LNCAP (cell line): Measurements from ENCODE around the gene RGP1.

Experiments used
- TF ChIP-seq, protein P1 (sequence below): fragments of 450-650 bp; IDR thresholded peaks from 2 replicates; pipeline ENCODE4 v1.5.1; 2017; ENCODE audit warnings: mild to moderate bottlenecking

The RGP1 gene

DNA sequence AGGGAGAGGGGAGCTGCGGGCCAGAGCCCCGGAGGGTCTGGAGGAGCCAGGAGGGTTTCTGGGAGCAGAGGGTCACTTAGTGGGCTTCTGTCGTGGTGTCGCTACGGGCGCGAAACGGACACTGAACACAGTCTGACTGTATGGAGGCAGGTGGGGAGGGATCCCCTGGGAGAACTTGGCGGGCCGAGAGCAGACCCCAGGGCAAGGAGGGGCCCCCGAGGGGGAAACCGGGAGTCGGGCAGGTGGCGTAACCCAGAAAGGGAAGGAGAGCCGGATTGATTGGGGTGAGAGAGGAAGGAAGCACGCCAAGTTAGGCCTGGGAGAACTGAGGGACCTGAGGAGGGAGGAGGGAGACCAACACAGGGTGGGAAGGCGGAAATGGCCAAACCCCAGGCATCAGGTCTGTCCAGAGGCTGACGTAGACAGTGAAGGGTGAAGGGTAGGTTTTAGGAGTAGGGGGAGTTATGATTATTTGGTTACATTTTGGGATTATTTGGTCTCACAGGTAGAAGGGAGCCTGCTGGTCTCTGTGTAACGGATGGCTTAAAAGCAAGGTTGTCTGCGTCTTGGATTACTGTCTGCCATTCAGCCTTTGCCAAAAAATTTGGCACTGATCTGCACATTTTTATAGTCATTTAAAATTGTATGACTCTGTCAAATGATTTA lies 8.3 kb downstream of the RGP1 start:
- TF ChIP-seq, protein P1, sequence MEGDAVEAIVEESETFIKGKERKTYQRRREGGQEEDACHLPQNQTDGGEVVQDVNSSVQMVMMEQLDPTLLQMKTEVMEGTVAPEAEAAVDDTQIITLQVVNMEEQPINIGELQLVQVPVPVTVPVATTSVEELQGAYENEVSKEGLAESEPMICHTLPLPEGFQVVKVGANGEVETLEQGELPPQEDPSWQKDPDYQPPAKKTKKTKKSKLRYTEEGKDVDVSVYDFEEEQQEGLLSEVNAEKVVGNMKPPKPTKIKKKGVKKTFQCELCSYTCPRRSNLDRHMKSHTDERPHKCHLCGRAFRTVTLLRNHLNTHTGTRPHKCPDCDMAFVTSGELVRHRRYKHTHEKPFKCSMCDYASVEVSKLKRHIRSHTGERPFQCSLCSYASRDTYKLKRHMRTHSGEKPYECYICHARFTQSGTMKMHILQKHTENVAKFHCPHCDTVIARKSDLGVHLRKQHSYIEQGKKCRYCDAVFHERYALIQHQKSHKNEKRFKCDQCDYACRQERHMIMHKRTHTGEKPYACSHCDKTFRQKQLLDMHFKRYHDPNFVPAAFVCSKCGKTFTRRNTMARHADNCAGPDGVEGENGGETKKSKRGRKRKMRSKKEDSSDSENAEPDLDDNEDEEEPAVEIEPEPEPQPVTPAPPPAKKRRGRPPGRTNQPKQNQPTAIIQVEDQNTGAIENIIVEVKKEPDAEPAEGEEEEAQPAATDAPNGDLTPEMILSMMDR: no peak

DNA sequence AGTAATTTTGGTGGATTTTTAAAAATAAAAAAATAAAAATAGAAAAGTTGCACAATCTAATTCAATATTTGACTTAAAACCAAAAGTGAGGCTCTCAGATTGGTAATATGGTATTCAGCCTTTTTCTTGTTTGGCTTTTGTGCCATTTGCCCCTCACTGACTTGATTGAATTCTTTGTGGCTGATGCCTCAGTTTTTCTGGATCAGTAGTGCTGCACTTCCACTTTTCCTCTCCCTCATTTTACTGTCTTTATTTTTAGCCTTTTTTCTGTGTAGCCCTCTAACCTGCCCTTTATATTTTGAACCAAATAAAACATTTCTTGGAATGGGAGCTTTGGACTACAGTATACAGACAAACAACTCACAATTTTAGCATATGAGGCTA lies 8.8 kb downstream of the RGP1 start:
- TF ChIP-seq, protein P1: no peak

DNA sequence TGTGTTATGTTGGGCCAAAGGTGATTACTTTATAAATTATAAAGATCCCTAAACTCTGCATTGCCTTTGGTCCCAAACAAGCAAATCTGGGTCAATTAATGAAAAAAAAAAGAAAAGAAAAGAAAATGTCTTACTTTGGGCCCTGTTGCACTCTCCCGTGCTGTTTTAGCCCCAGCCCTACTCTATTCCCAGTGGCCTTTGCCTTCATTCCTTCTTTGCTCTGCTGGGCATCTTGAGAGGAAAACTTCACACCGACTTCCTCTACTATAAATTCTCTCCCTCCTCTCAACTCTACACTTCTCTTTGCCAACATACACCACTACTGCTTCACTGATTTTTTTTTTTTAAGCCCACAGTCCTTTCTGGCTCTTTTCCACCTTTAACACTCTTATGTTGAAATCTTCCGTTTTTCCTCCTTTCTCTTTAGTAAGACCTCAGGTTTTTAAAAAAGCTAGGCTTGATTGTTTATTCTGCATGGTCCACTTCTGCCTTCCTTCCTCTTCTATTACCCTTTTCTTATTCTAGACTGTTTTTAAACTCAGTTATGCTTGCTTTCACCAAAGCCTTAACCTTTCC lies 9.5 kb downstream of the RGP1 start:
- TF ChIP-seq, protein P1: no peak

DNA sequence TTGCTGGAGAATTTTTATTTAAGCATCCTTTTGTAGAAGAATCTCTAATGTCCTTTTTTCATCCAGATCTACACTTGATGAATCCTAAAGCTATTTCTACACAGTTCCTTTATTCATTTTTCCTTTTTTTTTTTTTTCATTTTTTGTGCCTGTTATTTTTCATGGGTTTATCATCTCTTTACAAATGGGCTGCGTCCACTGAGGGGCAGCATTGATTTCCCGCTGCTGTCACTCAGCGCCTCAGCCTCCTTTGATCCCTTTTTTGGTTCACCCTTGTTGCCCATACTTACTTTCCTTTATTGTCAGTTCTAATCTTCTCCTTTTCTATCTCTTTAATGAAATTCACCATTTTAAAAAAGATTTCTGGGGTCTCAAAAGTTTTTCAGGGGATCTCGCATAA lies 10.7 kb downstream of the RGP1 start:
- TF ChIP-seq, protein P1: no peak

DNA sequence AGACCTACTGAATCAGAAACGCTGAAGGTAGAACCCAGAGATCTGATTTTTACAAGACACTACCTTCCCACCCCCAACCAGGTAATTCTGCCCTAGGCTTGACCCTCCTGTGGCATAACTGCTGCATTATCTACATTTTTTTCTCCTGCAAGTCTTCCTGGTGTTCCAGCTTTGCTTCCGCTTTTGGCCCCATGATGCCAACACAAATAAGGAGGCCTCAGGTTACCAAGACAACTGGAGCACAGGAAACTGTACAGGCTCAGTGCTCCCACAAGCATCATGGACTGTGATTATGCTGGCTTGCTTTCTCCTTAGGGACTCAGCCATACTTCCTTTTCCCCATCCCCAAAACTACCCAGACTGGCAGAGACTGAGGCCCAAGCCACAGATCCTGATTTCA lies 11.6 kb downstream of the RGP1 start:
- TF ChIP-seq, protein P1: no peak

DNA sequence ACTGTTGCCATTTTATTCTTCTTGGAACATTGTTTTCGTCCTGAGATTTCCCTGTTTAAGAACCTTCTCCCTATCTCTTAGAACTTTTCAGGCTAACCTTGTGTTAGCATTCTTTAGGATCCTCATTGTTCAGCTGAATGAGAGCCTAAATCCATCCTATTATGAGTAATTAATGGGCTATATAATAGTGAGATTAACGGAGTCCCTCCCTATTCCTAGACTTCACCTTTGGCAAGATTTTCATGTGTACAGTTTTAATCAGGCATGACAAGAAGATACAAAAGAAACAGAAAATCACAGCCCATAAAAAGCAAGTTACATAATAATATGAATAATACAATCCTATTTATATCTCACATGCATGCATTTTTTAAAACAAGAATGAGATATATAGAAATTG lies 14.1 kb downstream of the RGP1 start:
- TF ChIP-seq, protein P1: no peak

DNA sequence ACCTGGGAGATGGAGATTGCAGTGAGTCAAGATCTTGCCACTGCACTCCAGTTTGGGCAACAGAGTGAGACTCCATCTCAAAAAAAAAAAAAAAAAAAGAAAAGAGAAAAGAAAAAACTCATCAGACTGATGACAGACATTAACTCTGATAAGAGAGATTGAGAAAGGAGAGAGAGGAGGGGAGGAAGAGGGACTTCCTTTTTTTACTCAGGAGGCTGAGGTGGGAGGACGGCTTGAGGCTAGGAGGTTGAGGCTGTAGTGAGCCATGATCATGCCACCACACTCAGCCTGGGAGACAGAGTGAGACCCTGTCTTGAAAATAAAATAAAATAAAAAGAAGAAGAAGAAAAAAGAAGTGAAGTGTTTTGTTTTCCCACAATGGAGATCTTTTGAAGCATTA lies 14.7 kb downstream of the RGP1 start:
- TF ChIP-seq, protein P1: no peak
